Measurements from ENCODE around the gene JAKMIP2. TPM values are rescaled to one million over a fixed set of nuclear protein-coding genes. Genes with fewer than 3 reads are reported as not detected.

The JAKMIP2 gene
- total RNA-seq, 1 donor from 2014 or later: 1.8 TPM

GRCh38 chr5:147633173-147633572 is 149.4 kb downstream of the JAKMIP2 start:
- Mint-ChIP-seq H3K4me3 (ENCODE audit: unreplicated experiment) (no peak overlapping the region), H3K4me1 (ENCODE audit: unreplicated experiment) (no peaks in the 10 kb centered on the region), H3K27me3 (ENCODE audit: unreplicated experiment) (no peaks in the 10 kb centered on the region), H3K36me3 (ENCODE audit: unreplicated experiment) (no peaks in the 10 kb centered on the region), H3K27ac (ENCODE audit: unreplicated experiment) (no peak overlapping the region), H3K9me3 (ENCODE audit: unreplicated experiment) (no peaks in the 10 kb centered on the region)
- DNase-seq (ENCODE audit: extremely low spot score, unreplicated experiment): no peak
- no peak for TF ChIP-seq CTCF (IDR thresholded peaks at IDR 0.05)

GRCh38 chr5:147631428-147632003 is 151.0 kb downstream of the JAKMIP2 start:
- no peak for TF ChIP-seq CTCF (IDR thresholded peaks at IDR 0.05)
- H3K36me3 Mint-ChIP-seq (ENCODE audit: unreplicated experiment): no peaks in the 10 kb centered on the region
- DNase-seq (ENCODE audit: extremely low spot score, unreplicated experiment): no peak
- no peak overlapping the region for H3K4me3 Mint-ChIP-seq (ENCODE audit: unreplicated experiment)
- H3K27me3 Mint-ChIP-seq (ENCODE audit: unreplicated experiment): peaks cover 2% of the 10 kb centered on the region
- no peak overlapping the region for H3K27ac Mint-ChIP-seq (ENCODE audit: unreplicated experiment)
- H3K9me3 Mint-ChIP-seq (ENCODE audit: unreplicated experiment): no peaks in the 10 kb centered on the region
- no peaks in the 10 kb centered on the region for H3K4me1 Mint-ChIP-seq (ENCODE audit: unreplicated experiment)

- TF ChIP-seq CTCF (IDR thresholded peaks at IDR 0.05): no peak
- Mint-ChIP-seq H3K4me3 (ENCODE audit: unreplicated experiment) (no peak overlapping the region), H3K4me1 (ENCODE audit: unreplicated experiment) (no peaks in the 10 kb centered on the region), H3K36me3 (ENCODE audit: unreplicated experiment) (no peaks in the 10 kb centered on the region), H3K27me3 (ENCODE audit: unreplicated experiment) (peaks cover 2% of the 10 kb centered on the region), H3K9me3 (ENCODE audit: unreplicated experiment) (no peaks in the 10 kb centered on the region), H3K27ac (ENCODE audit: unreplicated experiment) (no peak overlapping the region)
- DNase-seq (ENCODE audit: extremely low spot score, unreplicated experiment): no peak
Measured at GRCh38 chr5:147629196-147629595, 153.3 kb downstream of the JAKMIP2 start.

- peaks cover 2% of the 10 kb centered on the region for H3K27me3 Mint-ChIP-seq (ENCODE audit: unreplicated experiment)
- no peaks in the 10 kb centered on the region for H3K36me3 Mint-ChIP-seq (ENCODE audit: unreplicated experiment)
- peak; percentile 89 for TF ChIP-seq CTCF (IDR thresholded peaks at IDR 0.05)
- H3K9me3 Mint-ChIP-seq (ENCODE audit: unreplicated experiment): no peaks in the 10 kb centered on the region
- DNase-seq (ENCODE audit: extremely low spot score, unreplicated experiment): no peak
- H3K4me3 Mint-ChIP-seq (ENCODE audit: unreplicated experiment): no peak overlapping the region
- H3K27ac Mint-ChIP-seq (ENCODE audit: unreplicated experiment): no peak overlapping the region
- no peaks in the 10 kb centered on the region for H3K4me1 Mint-ChIP-seq (ENCODE audit: unreplicated experiment)
Measured at GRCh38 chr5:147628058-147628895, 154.3 kb downstream of the JAKMIP2 start.

GRCh38 chr5:147626464-147626863 is 156.1 kb downstream of the JAKMIP2 start:
- H3K4me1 Mint-ChIP-seq (ENCODE audit: unreplicated experiment): no peaks in the 10 kb centered on the region
- TF ChIP-seq CTCF (IDR thresholded peaks at IDR 0.05): no peak
- DNase-seq (ENCODE audit: extremely low spot score, unreplicated experiment): no peak
- H3K27ac Mint-ChIP-seq (ENCODE audit: unreplicated experiment): no peak overlapping the region
- no peak overlapping the region for H3K4me3 Mint-ChIP-seq (ENCODE audit: unreplicated experiment)
- peaks cover 2% of the 10 kb centered on the region for H3K27me3 Mint-ChIP-seq (ENCODE audit: unreplicated experiment)
- no peaks in the 10 kb centered on the region for H3K36me3 Mint-ChIP-seq (ENCODE audit: unreplicated experiment)
- H3K9me3 Mint-ChIP-seq (ENCODE audit: unreplicated experiment): no peaks in the 10 kb centered on the region

All from osteocyte (in vitro differentiated cells).